ENCODE measurements around the gene QSOX2.

DNA sequence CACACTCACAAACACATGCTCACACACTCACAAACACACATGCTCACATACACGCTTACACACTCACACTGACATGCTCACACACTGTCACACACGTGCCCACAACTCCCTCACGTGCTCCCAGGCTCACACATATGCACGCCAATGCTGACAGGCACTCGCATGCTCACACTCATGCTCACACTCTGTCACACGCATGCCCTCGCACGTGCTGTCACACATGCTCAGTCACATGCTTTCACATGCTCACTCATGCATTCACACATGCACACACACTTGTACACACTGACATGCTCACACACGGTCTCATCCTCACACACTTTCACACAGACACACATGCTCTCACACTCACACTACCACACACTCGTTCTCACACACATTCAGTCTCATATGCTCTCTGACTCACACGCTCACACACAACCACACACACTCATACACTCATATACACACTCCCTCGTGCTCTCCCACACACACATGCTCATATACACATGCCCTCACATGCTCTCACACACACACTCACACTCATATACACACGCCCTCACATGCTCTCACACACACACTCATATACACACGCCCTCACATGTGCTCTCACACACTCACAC lies 48.0 kb upstream of the QSOX2 start:
- TF ChIP-seq CTCF (IDR thresholded peaks at IDR 0.05) (no peak), POLR2A (IDR thresholded peaks at IDR 0.05) (no peak)

All from body of pancreas (tissue), 4 donors.